ENCODE data around the gene PFDN1. TPM values are rescaled to one million over a fixed set of nuclear protein-coding genes. Genes with fewer than 3 reads are reported as not detected.

PFDN1 gene
- total RNA-seq, 1 donor from 2014 or later = 135 TPM

DNA sequence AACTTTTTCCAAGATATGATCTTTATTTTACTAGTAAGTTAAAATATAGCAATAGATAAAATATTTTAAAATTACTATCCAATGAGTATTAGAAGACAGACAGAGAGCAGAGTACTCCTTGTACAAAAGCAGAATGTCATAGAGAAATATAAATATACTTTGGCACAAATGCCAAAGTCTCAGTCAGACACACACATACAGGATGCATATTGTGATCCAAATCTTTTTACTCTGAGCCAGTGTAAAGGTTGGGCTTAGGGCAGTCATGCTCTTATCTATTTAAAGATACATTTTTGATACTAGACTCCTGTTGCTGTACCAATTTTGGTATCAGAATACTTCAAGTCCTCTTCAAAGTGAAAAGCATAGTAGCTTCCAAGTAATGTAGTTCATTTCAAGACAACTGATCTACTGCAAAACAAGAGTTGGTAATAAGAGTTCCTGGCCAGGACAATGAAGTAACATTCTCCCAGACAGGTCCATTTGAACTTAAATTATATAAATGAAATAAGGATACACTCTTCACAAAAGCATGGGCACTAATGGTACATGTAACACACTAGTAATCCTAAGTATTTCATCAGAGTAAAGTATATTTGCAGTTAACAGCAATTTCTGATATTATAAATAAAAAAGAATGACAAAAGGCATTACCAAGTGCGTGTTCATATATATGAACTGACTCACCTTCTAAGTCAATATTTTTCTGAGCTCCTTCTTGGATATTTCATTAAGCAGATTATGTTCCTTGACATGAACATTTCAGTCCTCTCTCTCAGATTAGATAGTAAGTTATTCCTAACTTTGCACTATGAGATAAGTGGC, 10.5 kb downstream of the PFDN1 start:
- Histone ChIP-seq H3K4me3 (no peak overlapping the region), H3K27ac (peak overlapping the region; percentile 52 to 74), H3K9me3 (no peaks in the 10 kb centered on the region), H3K4me1 (peaks cover 0 to 35% of the 10 kb centered on the region in 2 donors), H3K27me3 (no peaks in the 10 kb centered on the region), H3K36me3 (no peaks in the 10 kb centered on the region)
- intact Hi-C loops (cut with DNase I) = no loop called here
- no peak for DNase-seq (ENCODE audit: low spot score in 2 of 2)
- TF ChIP-seq, protein P1, sequence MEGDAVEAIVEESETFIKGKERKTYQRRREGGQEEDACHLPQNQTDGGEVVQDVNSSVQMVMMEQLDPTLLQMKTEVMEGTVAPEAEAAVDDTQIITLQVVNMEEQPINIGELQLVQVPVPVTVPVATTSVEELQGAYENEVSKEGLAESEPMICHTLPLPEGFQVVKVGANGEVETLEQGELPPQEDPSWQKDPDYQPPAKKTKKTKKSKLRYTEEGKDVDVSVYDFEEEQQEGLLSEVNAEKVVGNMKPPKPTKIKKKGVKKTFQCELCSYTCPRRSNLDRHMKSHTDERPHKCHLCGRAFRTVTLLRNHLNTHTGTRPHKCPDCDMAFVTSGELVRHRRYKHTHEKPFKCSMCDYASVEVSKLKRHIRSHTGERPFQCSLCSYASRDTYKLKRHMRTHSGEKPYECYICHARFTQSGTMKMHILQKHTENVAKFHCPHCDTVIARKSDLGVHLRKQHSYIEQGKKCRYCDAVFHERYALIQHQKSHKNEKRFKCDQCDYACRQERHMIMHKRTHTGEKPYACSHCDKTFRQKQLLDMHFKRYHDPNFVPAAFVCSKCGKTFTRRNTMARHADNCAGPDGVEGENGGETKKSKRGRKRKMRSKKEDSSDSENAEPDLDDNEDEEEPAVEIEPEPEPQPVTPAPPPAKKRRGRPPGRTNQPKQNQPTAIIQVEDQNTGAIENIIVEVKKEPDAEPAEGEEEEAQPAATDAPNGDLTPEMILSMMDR (IDR thresholded peaks at IDR 0.05) = no peak

DNA sequence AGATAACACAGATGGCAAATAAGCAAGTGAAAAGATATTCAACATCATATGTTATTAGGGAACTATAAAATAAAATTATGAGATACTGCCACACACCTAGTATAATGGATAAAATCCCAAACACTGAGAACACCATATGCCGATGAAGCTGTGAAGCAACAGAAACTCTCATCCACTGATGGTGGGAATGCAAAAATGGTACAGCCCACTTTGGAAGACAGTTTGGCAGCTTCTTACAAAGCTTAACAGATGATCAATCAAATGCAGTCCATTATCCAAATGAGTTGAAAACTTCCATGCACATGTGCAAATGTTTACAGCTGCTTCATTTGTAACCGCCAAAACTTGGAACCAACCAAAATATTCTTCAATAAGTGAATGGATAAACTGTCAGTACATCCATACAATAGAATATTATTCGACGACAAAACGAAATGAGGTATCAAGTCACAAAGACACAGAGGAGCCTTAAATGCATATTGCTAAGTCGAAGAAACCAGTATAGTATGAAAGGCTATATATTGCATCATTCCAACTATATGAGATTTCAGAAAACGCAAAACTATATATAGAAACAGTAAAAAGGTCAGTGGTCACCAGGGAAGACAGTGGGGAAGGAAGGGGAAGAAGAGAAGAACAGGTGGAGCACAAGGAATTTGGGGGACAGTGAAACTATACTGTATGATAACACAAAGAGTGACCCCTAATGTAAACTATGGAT, 14.9 kb downstream of the PFDN1 start:
- H3K4me3 ChIP-seq = no peak overlapping the region
- intact Hi-C loops (cut with DNase I) = no loop called here
- no peak for DNase-seq (ENCODE audit: low spot score in 2 of 2)
- H3K4me1 ChIP-seq = peaks cover 0 to 12% of the 10 kb centered on the region in 2 donors
- H3K36me3 ChIP-seq = no peaks in the 10 kb centered on the region
- no peaks in the 10 kb centered on the region for H3K9me3 ChIP-seq
- TF ChIP-seq, protein P1 (IDR thresholded peaks at IDR 0.05) = no peak
- H3K27ac ChIP-seq = no peak overlapping the region
- H3K27me3 ChIP-seq = no peaks in the 10 kb centered on the region

- DNase-seq (ENCODE audit: low spot score in 2 of 2) = no peak
- H3K4me1 ChIP-seq = peaks cover 0 to 2% of the 10 kb centered on the region in 2 donors
- no peaks in the 10 kb centered on the region for H3K36me3 ChIP-seq
- H3K4me3 ChIP-seq = no peak overlapping the region
- H3K9me3 ChIP-seq = no peaks in the 10 kb centered on the region
- TF ChIP-seq, protein P1 (IDR thresholded peaks at IDR 0.05) = no peak
- H3K27me3 ChIP-seq = no peaks in the 10 kb centered on the region
- H3K27ac ChIP-seq = no peak overlapping the region
- intact Hi-C loops (cut with DNase I) = no loop called here
These were observed 16.5 kb downstream of the PFDN1 start for GRCh38 chr5:140286424-140286823.

- Histone ChIP-seq H3K4me3 (no peak overlapping the region), H3K36me3 (no peaks in the 10 kb centered on the region), H3K9me3 (no peaks in the 10 kb centered on the region), H3K27ac (no peak overlapping the region), H3K4me1 (no peaks in the 10 kb centered on the region), H3K27me3 (no peaks in the 10 kb centered on the region)
- intact Hi-C loops (cut with DNase I) = no loop called here
- DNase-seq (ENCODE audit: low spot score in 2 of 2) = no peak
- TF ChIP-seq, protein P1 (IDR thresholded peaks at IDR 0.05) = no peak
These were observed 18.9 kb downstream of the PFDN1 start for GRCh38 chr5:140284013-140284412.

DNA sequence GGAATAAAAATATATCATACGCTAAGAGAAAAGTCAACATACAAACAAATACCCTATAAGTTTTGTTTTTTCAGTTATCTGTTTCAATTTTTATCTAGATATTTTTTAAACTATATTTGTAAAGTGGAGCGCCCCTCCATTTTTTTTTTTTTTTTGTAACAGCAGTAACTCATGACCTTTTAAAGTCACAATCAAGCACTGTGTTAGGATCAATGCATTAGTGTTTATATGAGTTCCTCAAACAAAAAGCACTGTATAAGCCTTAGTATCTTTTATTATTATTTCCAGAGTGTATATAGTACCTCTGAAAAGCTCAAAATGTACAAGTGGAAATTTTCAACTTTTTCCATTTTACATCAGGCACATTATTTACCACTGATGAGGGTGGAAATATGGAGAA, 20.6 kb downstream of the PFDN1 start:
- H3K27ac ChIP-seq = no peak overlapping the region
- no peaks in the 10 kb centered on the region for H3K4me1 ChIP-seq
- no peaks in the 10 kb centered on the region for H3K9me3 ChIP-seq
- H3K27me3 ChIP-seq = no peaks in the 10 kb centered on the region
- TF ChIP-seq, protein P1 (IDR thresholded peaks at IDR 0.05) = no peak
- H3K36me3 ChIP-seq = no peaks in the 10 kb centered on the region
- DNase-seq (ENCODE audit: low spot score in 2 of 2) = no peak
- intact Hi-C loops (cut with DNase I) = no loop called here
- H3K4me3 ChIP-seq = no peak overlapping the region
